GM18858 (cell line): ENCODE measurements around the gene GNB4.

Experiments
- ATAC-seq: cut with Tn5 transposase; IDR thresholded peaks from one replicate; pipeline ENCODE4 v1.9.1; 2021; ENCODE audit not compliant: unreplicated experiment

Gene GNB4

DNA sequence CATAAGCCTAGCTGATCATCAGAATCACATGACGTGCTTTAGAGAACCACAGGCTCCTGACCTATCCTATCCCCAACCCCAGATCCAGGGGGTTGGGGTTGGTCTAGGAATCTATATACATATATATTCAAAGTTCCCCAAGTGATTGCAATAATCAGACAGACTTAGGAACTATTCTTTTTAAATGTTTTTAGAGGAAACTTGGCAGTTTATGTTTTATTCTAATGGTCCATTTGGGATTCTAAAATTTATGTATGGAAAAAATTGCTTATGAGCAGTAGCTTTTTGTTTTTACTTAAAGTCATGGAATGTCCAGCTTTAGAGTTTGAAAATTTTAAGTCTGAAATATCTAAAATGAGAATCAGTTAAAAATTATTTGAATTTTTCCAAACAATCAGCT, 81.6 kb downstream of the GNB4 start:
- ATAC-seq: no peak

DNA sequence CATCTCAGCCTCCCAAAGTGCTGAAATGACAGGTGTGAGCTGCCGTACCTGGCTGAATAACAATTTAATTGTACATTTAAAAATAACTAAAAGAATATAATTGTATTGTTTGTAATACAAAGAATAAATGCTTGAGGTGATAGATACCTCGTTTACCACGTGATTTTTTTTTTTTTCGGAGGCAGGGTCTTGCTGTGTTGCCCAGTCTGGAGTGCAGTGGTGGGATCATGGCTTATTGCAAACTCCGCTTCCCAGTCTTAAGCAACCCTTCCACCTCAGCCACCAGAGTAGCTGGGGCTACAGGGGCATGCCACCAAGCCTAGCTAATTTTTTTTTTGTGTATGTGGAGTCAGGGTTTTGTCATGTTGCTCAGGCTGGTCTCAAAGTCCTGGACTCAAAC, 87.9 kb downstream of the GNB4 start:
- no peak for ATAC-seq

DNA sequence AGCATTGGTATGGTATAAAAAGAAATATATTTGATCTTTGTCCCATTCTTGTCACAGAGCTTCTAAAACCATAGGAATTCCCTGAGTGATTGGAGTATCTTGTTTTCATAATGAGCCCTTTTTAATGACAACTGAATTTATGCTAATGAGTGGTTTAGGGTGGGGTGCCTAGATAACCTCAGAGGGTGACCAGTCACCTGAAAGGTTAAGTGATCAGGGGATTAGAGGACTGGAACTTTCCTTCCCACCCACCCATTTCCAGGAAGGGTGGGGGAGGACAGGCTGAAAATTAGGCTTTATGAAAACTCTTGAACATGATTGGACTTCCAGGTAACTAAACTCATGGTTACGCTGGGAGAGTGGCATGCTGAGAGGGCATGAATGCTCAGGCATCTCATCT, 95.3 kb downstream of the GNB4 start:
- ATAC-seq: no peak

DNA sequence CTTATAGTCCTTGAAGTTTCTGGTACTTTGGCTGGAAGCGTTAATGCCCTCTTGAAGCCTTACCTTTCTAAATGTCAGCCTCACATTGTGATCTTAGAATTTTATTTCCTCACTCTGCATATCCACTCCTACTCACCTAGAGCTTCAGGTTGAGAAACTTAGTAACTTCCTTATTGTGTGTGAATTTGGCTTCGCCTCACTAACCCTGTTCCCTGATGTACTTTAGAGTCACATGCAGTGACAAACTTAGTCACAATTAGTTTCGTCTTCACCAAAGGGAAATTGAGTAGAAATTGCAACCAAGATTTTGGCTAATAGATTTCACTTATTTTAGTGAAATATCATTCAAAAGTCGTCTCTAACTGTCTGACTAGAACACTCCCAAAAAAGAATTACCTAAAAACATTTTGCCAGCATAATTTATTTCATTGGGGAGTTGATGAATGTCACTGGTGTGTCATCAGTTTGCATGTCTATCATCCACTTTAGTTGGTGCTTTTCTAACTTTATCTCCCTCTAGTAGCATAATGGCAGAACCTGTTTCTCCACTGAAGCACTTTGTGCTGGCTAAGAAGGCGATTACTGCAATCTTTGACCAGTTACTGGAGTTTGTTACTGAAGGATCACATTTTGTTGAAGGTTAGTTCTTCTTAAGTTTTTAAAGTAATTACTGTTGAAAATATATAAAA, 102.8 kb downstream of the GNB4 start:
- peak; percentile 84 for ATAC-seq

DNA sequence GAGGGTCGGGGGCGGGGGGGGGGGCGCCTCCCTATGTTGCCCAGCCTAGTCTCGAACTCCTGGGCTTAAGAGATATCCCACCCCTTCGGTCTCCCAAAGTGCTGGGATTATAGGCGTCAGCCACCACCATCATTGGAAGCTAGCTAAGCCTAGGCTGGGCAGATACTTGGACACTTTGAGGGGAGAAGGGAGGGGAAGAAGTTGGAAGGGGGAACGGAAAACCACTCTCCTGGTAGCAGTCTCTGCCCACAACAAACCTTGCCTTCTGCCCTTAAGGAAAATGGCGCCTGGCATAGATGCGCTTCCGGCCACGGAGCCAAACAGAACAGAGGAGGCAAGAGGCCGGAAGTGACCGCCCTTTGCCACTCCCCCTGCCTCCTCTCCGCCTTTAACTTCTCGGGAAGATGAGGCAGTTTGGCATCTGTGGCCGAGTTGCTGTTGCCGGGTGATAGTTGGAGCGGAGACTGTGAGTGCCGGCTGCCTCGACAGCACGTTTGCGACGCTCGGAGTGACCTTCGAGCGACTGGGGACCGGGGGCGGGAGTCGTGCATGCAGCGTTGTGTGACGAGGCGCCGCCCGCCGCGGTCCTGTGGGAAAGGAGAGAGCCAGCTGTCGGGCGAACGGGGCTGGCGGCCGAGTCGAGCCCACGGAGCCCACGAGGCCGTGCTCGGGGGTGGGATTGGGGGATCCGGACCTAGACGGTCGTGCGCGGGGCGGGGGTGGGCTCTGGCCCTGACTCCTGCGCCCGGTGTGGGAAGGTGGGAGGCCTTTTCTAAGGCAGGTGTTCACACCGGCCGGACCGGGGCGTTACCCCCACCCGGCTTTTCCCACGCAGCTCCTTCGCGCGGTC, 103.7 kb downstream of the GNB4 start, which contains the start of gene MFN1:
Gene MFN1 (plus strand): TSS at position 365 of the 850 bp plus-strand sequence. CDS start 1,143 bp downstream, outside the sequence.
- ATAC-seq: peak; percentile 80
